ENCODE data around the gene NPY5R. TPM values are rescaled to one million over a fixed set of nuclear protein-coding genes. Genes with fewer than 3 reads are reported as not detected.

Gene NPY5R
- total RNA-seq, 4 donors from 2014 or later: 2.8 to 4.8 (median 3.2) TPM; not detected in 1

- DNase-seq (ENCODE audit: low spot score) (no peak), ATAC-seq (ENCODE audit: low FRiP score) (no peak)
- no peak for TF ChIP-seq CTCF (IDR thresholded peaks at IDR 0.05)
Measured at GRCh38 chr4:163398238-163398637, 54.5 kb downstream of the NPY5R start.

DNA sequence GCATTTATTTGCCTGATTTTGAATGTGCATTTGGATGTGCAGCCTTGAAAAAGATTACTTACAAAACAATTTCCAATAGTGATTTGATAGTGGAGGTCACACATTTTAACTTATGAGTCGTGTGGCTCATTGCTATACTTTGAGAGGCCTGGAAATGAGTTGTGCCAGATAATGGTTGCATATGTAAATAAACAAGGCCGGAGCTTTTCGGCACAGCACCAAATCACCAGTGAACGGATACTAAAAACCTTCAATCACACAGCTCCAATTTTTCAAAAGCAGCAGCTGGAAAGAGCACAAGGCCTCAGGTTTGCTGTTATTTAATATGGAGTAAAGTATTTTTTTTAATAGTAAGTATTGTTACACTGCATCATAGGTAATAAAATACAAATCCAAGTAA is 57.2 kb downstream of the NPY5R start:
- ATAC-seq (ENCODE audit: low FRiP score): no peak
- no peak for DNase-seq (ENCODE audit: low spot score)
- no peak for TF ChIP-seq CTCF (IDR thresholded peaks at IDR 0.05)

Other genes with a start within 250 kb of the NPY5R start
- 10 to 100 TPM; 18.8 to 73.4 (median 30.4) TPM for gene NAF1, start 177.0 kb upstream of the NPY5R start, total RNA-seq
- gene NPY1R, start 11.3 kb upstream of the NPY5R start, total RNA-seq: 10 to 100 TPM; 11.5 to 51.1 (median 37.9) TPM
- under 1 TPM in 2 of 4 donors, not detected in 2; 0.09 to 0.36 TPM for gene TKTL2, start 129.9 kb downstream of the NPY5R start, total RNA-seq
- 10 to 100 TPM; 14.7 to 30.8 (median 26.6) TPM for gene TMA16, start 150.8 kb downstream of the NPY5R start, total RNA-seq